Osteocyte (in vitro differentiated cells): ENCODE results near the gene NDUFS2. TPM values are rescaled to one million over a fixed set of nuclear protein-coding genes. Genes with fewer than 3 reads are reported as not detected.
A peak's percentile ranks its signal among the peaks of the same experiment; 100 is the strongest.

Experiments used
- DNase-seq: peaks from one replicate; pipeline ENCODE4 v3.0.0; 2021; ENCODE audit warnings: mixed read lengths; ENCODE audit not compliant: unreplicated experiment; ENCODE audit errors: extremely low spot score
- H3K27ac Mint-ChIP-seq: one replicate; pipeline ENCODE4 v1.8.0; 2021; ENCODE audit warnings: mild to moderate bottlenecking, mixed read lengths; ENCODE audit not compliant: unreplicated experiment
- H3K27me3 Mint-ChIP-seq: one replicate; pipeline ENCODE4 v1.8.0; 2021; ENCODE audit warnings: mixed read lengths; ENCODE audit not compliant: unreplicated experiment
- H3K36me3 Mint-ChIP-seq: one replicate; pipeline ENCODE4 v1.8.0; 2021; ENCODE audit warnings: mixed read lengths; ENCODE audit not compliant: unreplicated experiment
- H3K4me1 Mint-ChIP-seq: one replicate; pipeline ENCODE4 v1.8.0; 2021; ENCODE audit warnings: mixed read lengths; ENCODE audit not compliant: unreplicated experiment
- H3K4me3 Mint-ChIP-seq: one replicate; pipeline ENCODE4 v1.8.0; 2021; ENCODE audit warnings: mild to moderate bottlenecking, moderate library complexity, mixed read lengths; ENCODE audit not compliant: unreplicated experiment
- H3K9me3 Mint-ChIP-seq: one replicate; pipeline ENCODE4 v1.8.0; 2021; ENCODE audit warnings: mixed read lengths; ENCODE audit not compliant: unreplicated experiment
- total RNA-seq: library from RNA; stranded (reverse); gene quantifications from 2 replicates; pipeline ENCODE4 v1.2.1, GENCODE V29; 2021
- TF ChIP-seq, protein P1 (sequence below): fragments of 200-600 bp; sonication (generic); IDR thresholded peaks from 2 replicates; pipeline ENCODE4 v1.5.0; 2021; ENCODE audit warnings: antibody characterized with exemption, mild to moderate bottlenecking, moderate library complexity

NDUFS2 gene
- total RNA-seq, 1 donor from 2014 or later = 82.5 TPM

GRCh38 chr1:161228032-161228431, 25.9 kb downstream of the NDUFS2 start:
- DNase-seq = no peak

GRCh38 chr1:161229896-161230295, 27.7 kb downstream of the NDUFS2 start:
- Mint-ChIP-seq H3K4me1 (peaks cover 22% of the 10 kb centered on the region), H3K36me3 (peaks cover 7% of the 10 kb centered on the region), H3K27me3 (peaks cover 2% of the 10 kb centered on the region), H3K4me3 (no peak overlapping the region), H3K9me3 (no peaks in the 10 kb centered on the region), H3K27ac (no peak overlapping the region)
- DNase-seq = no peak
- TF ChIP-seq, protein P1, sequence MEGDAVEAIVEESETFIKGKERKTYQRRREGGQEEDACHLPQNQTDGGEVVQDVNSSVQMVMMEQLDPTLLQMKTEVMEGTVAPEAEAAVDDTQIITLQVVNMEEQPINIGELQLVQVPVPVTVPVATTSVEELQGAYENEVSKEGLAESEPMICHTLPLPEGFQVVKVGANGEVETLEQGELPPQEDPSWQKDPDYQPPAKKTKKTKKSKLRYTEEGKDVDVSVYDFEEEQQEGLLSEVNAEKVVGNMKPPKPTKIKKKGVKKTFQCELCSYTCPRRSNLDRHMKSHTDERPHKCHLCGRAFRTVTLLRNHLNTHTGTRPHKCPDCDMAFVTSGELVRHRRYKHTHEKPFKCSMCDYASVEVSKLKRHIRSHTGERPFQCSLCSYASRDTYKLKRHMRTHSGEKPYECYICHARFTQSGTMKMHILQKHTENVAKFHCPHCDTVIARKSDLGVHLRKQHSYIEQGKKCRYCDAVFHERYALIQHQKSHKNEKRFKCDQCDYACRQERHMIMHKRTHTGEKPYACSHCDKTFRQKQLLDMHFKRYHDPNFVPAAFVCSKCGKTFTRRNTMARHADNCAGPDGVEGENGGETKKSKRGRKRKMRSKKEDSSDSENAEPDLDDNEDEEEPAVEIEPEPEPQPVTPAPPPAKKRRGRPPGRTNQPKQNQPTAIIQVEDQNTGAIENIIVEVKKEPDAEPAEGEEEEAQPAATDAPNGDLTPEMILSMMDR = no peak

More at GRCh38 chr1:161228032-161228431, 25.9 kb downstream of the NDUFS2 start:
- Mint-ChIP-seq H3K9me3 (no peaks in the 10 kb centered on the region), H3K36me3 (peaks cover 7% of the 10 kb centered on the region), H3K4me3 (no peak overlapping the region), H3K4me1 (peaks cover 22% of the 10 kb centered on the region), H3K27ac (peak overlapping the region; percentile 64), H3K27me3 (no peaks in the 10 kb centered on the region)
- TF ChIP-seq, protein P1 = no peak

DNA sequence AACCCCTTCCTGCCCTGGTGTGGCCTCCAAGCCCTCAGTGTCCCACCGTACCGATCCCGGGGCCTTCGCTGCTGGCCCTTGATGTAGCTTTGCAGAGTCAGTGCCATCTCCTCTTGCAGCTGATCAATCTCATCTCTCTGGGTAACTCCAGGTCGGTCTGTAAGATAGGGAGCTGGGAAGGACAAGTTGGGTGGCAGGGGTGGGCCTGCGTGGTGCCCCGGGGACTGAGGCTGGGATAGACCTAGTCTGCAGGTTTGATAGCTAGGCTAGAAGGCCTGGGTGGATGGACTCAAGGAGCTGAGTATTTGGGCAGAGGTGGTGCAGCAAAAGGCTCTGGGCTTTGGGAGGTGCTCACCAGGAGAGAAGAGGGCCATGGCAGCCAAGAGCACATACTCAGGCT, 28.6 kb downstream of the NDUFS2 start:
- Mint-ChIP-seq H3K36me3 (peaks cover 7% of the 10 kb centered on the region), H3K4me3 (no peak overlapping the region), H3K4me1 (peaks cover 18% of the 10 kb centered on the region), H3K9me3 (no peaks in the 10 kb centered on the region), H3K27me3 (peaks cover 2% of the 10 kb centered on the region), H3K27ac (no peak overlapping the region)
- no peak for DNase-seq
- TF ChIP-seq, protein P1 = no peak

GRCh38 chr1:161233102-161233501, 30.9 kb downstream of the NDUFS2 start:
- no peaks in the 10 kb centered on the region for H3K4me1 Mint-ChIP-seq
- H3K36me3 Mint-ChIP-seq = peaks cover 7% of the 10 kb centered on the region
- DNase-seq = no peak
- no peak overlapping the region for H3K4me3 Mint-ChIP-seq
- TF ChIP-seq, protein P1 = no peak
- H3K9me3 Mint-ChIP-seq = no peaks in the 10 kb centered on the region
- H3K27me3 Mint-ChIP-seq = peaks cover 6% of the 10 kb centered on the region
- H3K27ac Mint-ChIP-seq = no peak overlapping the region

- DNase-seq = no peak
- Mint-ChIP-seq H3K4me3 (no peak overlapping the region), H3K9me3 (no peaks in the 10 kb centered on the region), H3K4me1 (no peaks in the 10 kb centered on the region), H3K27me3 (peaks cover 18% of the 10 kb centered on the region), H3K36me3 (no peaks in the 10 kb centered on the region), H3K27ac (no peak overlapping the region)
- TF ChIP-seq, protein P1 = no peak
These were observed 34.0 kb downstream of the NDUFS2 start for GRCh38 chr1:161235957-161236775.
